Keratinocyte (primary cell): Measurements from ENCODE around the gene RAB11FIP3. TPM values are rescaled to one million over a fixed set of nuclear protein-coding genes. Genes with fewer than 3 reads are reported as not detected.

ENCODE experiments used
- DNase-seq: peaks from one replicate; pipeline ENCODE4 v3.0.0-alpha.2; 2011; ENCODE audit warnings: low read depth, missing footprints, low spot score
- FAIRE-seq: peaks from 2 replicates; lab custom pipeline; 2011; peaks lifted over from hg19 to GRCh38; lab: Jason Lieb, UNC
- H2AFZ ChIP-seq: 2 replicates; pipeline ENCODE4 v1.6.0; 2012; ENCODE audit warnings: low read length, control low read depth, inconsistent platforms; ENCODE audit not compliant: control insufficient read depth
- H3K27ac ChIP-seq: 2 replicates; pipeline ENCODE4 v1.5.1; 2011; ENCODE audit warnings: low read length; ENCODE audit not compliant: control insufficient read depth, insufficient read depth
- H3K27me3 ChIP-seq: 3 replicates; pipeline ENCODE4 v1.6.0; 2011; ENCODE audit warnings: low read length; ENCODE audit not compliant: control insufficient read depth, insufficient read depth; ENCODE audit errors: extremely low read depth
- H3K36me3 ChIP-seq, 2 experiments: 2 replicates in 1 of 2; 3 replicates in 1 of 2; pipeline ENCODE4 v1.5.1; 2011; ENCODE audit warnings: low read length in 2 of 2, mild to moderate bottlenecking in 1 of 2; ENCODE audit not compliant: control insufficient read depth in 2 of 2, insufficient read depth in 2 of 2; ENCODE audit errors: extremely low read depth in 1 of 2
- H3K4me1 ChIP-seq: 3 replicates; pipeline ENCODE4 v1.5.1; 2011; ENCODE audit warnings: low read length; ENCODE audit not compliant: control insufficient read depth, insufficient read depth; ENCODE audit errors: extremely low read depth
- H3K4me2 ChIP-seq: 3 replicates; pipeline ENCODE4 v1.6.0; 2011; ENCODE audit warnings: low read depth, low read length; ENCODE audit not compliant: control insufficient read depth, insufficient read depth; ENCODE audit errors: extremely low read depth
- H3K4me3 ChIP-seq, 3 experiments: fragments of 200-600 bp in 1 of 3; sonication (generic) in 1 of 3; 2 replicates in 2 of 3; 3 replicates in 1 of 3; pipeline ENCODE4 v1.5.1; 2011 to 2016; ENCODE audit warnings: low read length in 3 of 3, mild to moderate bottlenecking in 3 of 3, control low read depth in 2 of 3, inconsistent platforms in 1 of 3, low read depth in 1 of 3, mixed read lengths in 1 of 3, mixed run types in 1 of 3, moderate library complexity in 1 of 3; ENCODE audit not compliant: control insufficient read depth in 2 of 3, insufficient read depth in 2 of 3; ENCODE audit errors: extremely low read depth in 1 of 3
- H3K79me2 ChIP-seq: 2 replicates; pipeline ENCODE4 v1.6.0; 2012; ENCODE audit warnings: low read length; ENCODE audit not compliant: control insufficient read depth, insufficient read depth
- H3K9ac ChIP-seq: 3 replicates; pipeline ENCODE4 v1.6.0; 2011; ENCODE audit warnings: low read length; ENCODE audit not compliant: control insufficient read depth, insufficient read depth; ENCODE audit errors: extremely low read depth
- H3K9me1 ChIP-seq: 3 replicates; pipeline ENCODE4 v1.6.0; 2011; ENCODE audit warnings: low read length; ENCODE audit not compliant: control insufficient read depth, insufficient read depth; ENCODE audit errors: extremely low read depth
- H3K9me3 ChIP-seq: 2 replicates; pipeline ENCODE4 v1.5.1; 2012; ENCODE audit warnings: low read depth, low read length; ENCODE audit not compliant: control insufficient read depth
- H4K20me1 ChIP-seq: 3 replicates; pipeline ENCODE4 v1.6.0; 2011; ENCODE audit warnings: low read length; ENCODE audit not compliant: control insufficient read depth, insufficient read depth; ENCODE audit errors: extremely low read depth
- CTCF ChIP-seq, 3 experiments: IDR thresholded peaks in 1 of 3; conservative IDR thresholded peaks in 1 of 3; optimal IDR thresholded peaks in 1 of 3; 2 replicates in 2 of 3; 3 replicates in 1 of 3; pipeline versions ENCODE3 to v1.5.1; 2011; ENCODE audit warnings: low read length in 3 of 3, mild to moderate bottlenecking in 3 of 3, moderate library complexity in 2 of 3, control low read depth in 1 of 3, inconsistent platforms in 1 of 3; ENCODE audit not compliant: insufficient read depth in 2 of 3; ENCODE audit errors: extremely low read depth in 1 of 3
- EZH2 ChIP-seq: IDR thresholded peaks from one replicate; pipeline ENCODE4 v1.6.1; 2012; ENCODE audit warnings: inconsistent platforms, mild to moderate bottlenecking, low read length, moderate library complexity
- dilution Hi-C: fragments of 300-500 bp; cut with MboI; formaldehyde crosslinking; loops from one replicate; pipeline ENCODE4 v1.7.0; 2020; ENCODE audit warnings: low sequenced_read_pairs; ENCODE audit not compliant: extremely low pct_ligation_motif_present
- polyA plus RNA-seq, 5 experiments: library from polyadenylated mRNA; depleted of rRNA in 3 of 5; stranded (reverse) in 3 of 5; stranded (forward) in 1 of 5; unstranded in 1 of 5; fragments of >200 nt; gene quantifications; 1 replicate in 1 of 5; 2 replicates in 3 of 5; 3 replicates in 1 of 5; pipeline versions ENCODE4 v1.2.1 to v1.2.3, GENCODE V29; 2011 to 2012; ENCODE audit warnings: missing spikeins in 2 of 5, low read depth in 1 of 5, low replicate concordance in 1 of 5

RAB11FIP3 gene
- polyA plus RNA-seq, 1 donor (not counting 4 experiments of a cell fraction or from before 2014, with no cell fraction given) = 6.4 TPM

GRCh38 chr16:396199-396598, 29.2 kb upstream of the RAB11FIP3 start:
- H3K9me1 ChIP-seq = no peaks in the 10 kb centered on the region
- H3K79me2 ChIP-seq = no peaks in the 10 kb centered on the region
- H3K4me1 ChIP-seq = peaks cover 7% of the 10 kb centered on the region
- H3K36me3 ChIP-seq = peaks cover 2 to 7% of the 10 kb centered on the region in 2 experiments
- FAIRE-seq (no peak), DNase-seq (no peak)
- no peaks in the 10 kb centered on the region for H3K27me3 ChIP-seq
- H3K9me3 ChIP-seq = peaks cover 5% of the 10 kb centered on the region
- H2AFZ ChIP-seq = no peak overlapping the region
- no peak overlapping the region for H3K4me2 ChIP-seq
- H4K20me1 ChIP-seq = no peaks in the 10 kb centered on the region
- no peak overlapping the region for H3K4me3 ChIP-seq
- H3K27ac ChIP-seq = no peak overlapping the region
- TF ChIP-seq CTCF (optimal IDR thresholded peaks at IDR 0.05 in 1 of 3, IDR thresholded peaks at IDR 0.05 in 1 of 3, conservative IDR thresholded peaks at IDR 0.05 in 1 of 3; ENCODE audit: extremely low read depth in 1 of 3, insufficient read depth in 2 of 3, low read length in 3 of 3) (no peak), EZH2 (no peak)
- no peak overlapping the region for H3K9ac ChIP-seq
- dilution Hi-C loops = no loop called here

GRCh38 chr16:396605-397004, 28.8 kb upstream of the RAB11FIP3 start:
- Histone ChIP-seq H3K9ac (peak overlapping the region; percentile 54), H3K4me3 (peak overlapping the region; percentile 46 to 53 (median 50)), H2AFZ (peak overlapping the region; percentile 63), H3K27me3 (no peaks in the 10 kb centered on the region), H4K20me1 (no peaks in the 10 kb centered on the region), H3K36me3 (peaks cover 2 to 7% of the 10 kb centered on the region in 2 experiments), H3K9me3 (peaks cover 5% of the 10 kb centered on the region), H3K27ac (no peak overlapping the region), H3K79me2 (no peaks in the 10 kb centered on the region), H3K4me1 (peaks cover 7% of the 10 kb centered on the region), H3K9me1 (no peaks in the 10 kb centered on the region), H3K4me2 (peak overlapping the region; percentile 67)
- TF ChIP-seq EZH2 (no peak), CTCF (optimal IDR thresholded peaks at IDR 0.05 in 1 of 3, IDR thresholded peaks at IDR 0.05 in 1 of 3, conservative IDR thresholded peaks at IDR 0.05 in 1 of 3; ENCODE audit: extremely low read depth in 1 of 3, insufficient read depth in 2 of 3, low read length in 3 of 3) (no peak)
- FAIRE-seq (no peak), DNase-seq (no peak)
- dilution Hi-C loops = no loop called here
